Lung (tissue), 12 donors: Measurements from ENCODE around the gene CNTRL. TPM values are rescaled to one million over a fixed set of nuclear protein-coding genes. Genes with fewer than 3 reads are reported as not detected.
A peak's percentile ranks its signal among the peaks of the same experiment; 100 is the strongest.

Experiments
- ATAC-seq: fragments of 200-7000 bp; cut with Tn5 transposase; one replicate; pipeline ENCODE4 v1.9.1; 2020; ENCODE audit warnings: moderate number of reproducible peaks; ENCODE audit not compliant: insufficient read depth, low FRiP score
- DNase-seq, 3 donors: peaks; one replicate each; pipeline ENCODE4 v3.0.0-alpha.2; 2013 to 2017
- H3K27ac ChIP-seq, 2 donors: one replicate each; pipeline ENCODE4 v1.5.1; 2013; ENCODE audit warnings: mild to moderate bottlenecking in 2 of 2, moderate library complexity in 2 of 2, control low read depth in 1 of 2, inconsistent platforms in 1 of 2, low read depth in 1 of 2, low read length in 1 of 2
- H3K27me3 ChIP-seq, 3 donors: one replicate each; pipeline ENCODE4 v1.5.1; 2013; ENCODE audit warnings: low read length in 2 of 3; ENCODE audit not compliant: control insufficient read depth in 3 of 3, insufficient read depth in 3 of 3
- H3K36me3 ChIP-seq, 4 donors: one replicate each; pipeline ENCODE4 v1.5.1; 2013; ENCODE audit warnings: low read length in 4 of 4, mild to moderate bottlenecking in 1 of 4, moderate library complexity in 1 of 4; ENCODE audit not compliant: control insufficient read depth in 4 of 4, insufficient read depth in 4 of 4
- H3K4me1 ChIP-seq, 5 donors: one replicate each; pipeline ENCODE4 v1.5.1; 2013; ENCODE audit warnings: low read length in 5 of 5, mild to moderate bottlenecking in 2 of 5, moderate library complexity in 1 of 5; ENCODE audit not compliant: control insufficient read depth in 5 of 5, insufficient read depth in 5 of 5
- H3K4me3 ChIP-seq: one replicate; pipeline ENCODE4 v1.5.1; 2013; ENCODE audit warnings: mild to moderate bottlenecking, control low read depth, moderate library complexity
- H3K9ac ChIP-seq, 2 donors: one replicate each; pipeline ENCODE4 v1.5.1; 2013; ENCODE audit warnings: low read length in 2 of 2, control low read depth in 1 of 2; ENCODE audit not compliant: insufficient read depth in 1 of 2
- H3K9me3 ChIP-seq, 4 donors: one replicate each; pipeline ENCODE4 v1.5.1; 2013; ENCODE audit warnings: low read length in 3 of 4, mild to moderate bottlenecking in 1 of 4, moderate library complexity in 1 of 4; ENCODE audit not compliant: control insufficient read depth in 4 of 4, insufficient read depth in 3 of 4
- CTCF ChIP-seq: IDR thresholded peaks from 2 replicates; pipeline ENCODE4 v1.5.1; 2012; ENCODE audit warnings: mild to moderate bottlenecking; ENCODE audit errors: control extremely low read depth, extremely low read depth
- WGBS, 2 donors: extraction: QIAGEN DNeasy Blood & Tissue Kit; methylation state at CpG; one replicate each; pipeline ENCODE4 v1.1.7; 2013; 5-methylcytosine and 5-hydroxymethylcytosine counted together
- polyA plus RNA-seq, 2 donors: library from polyadenylated mRNA; stranded (reverse); fragments of 200-250 nt; gene quantifications; one replicate each; pipeline ENCODE4 v1.2.1, GENCODE V29; 2013
- total RNA-seq, 2 donors: library from RNA; depleted of rRNA in 1 of 2; stranded (reverse); fragments of >200 nt in 1 of 2; gene quantifications; one replicate each; pipeline ENCODE4 v1.2.1, GENCODE V29; 2014 to 2021
- donor health status: control.
- donor health status: control.
- donor health status: Bipolar disorder and iron deficiency.
- donor health status: healthy.
- donor health status: DM: yes; HTN: yes; CAD: no.

Gene CNTRL
- total and polyA plus RNA-seq, 4 donors, result 9.5 to 42.9 (median 18.3) TPM

- H3K9ac ChIP-seq, result no peak overlapping the region
- peaks cover 0 to 9% (median 0%) of the 10 kb centered on the region in 5 donors for H3K4me1 ChIP-seq
- TF ChIP-seq CTCF, result no peak
- DNase-seq, result no peak
- peaks cover 0 to 4% (median under 1%) of the 10 kb centered on the region in 4 donors for H3K36me3 ChIP-seq
- no peaks in the 10 kb centered on the region for H3K9me3 ChIP-seq
- H3K27me3 ChIP-seq, result no peaks in the 10 kb centered on the region
- WGBS, 2 donors, result 97 to 100% methylated on average over 1 of the region's 1 CpG
- H3K4me3 ChIP-seq, result no peak overlapping the region
- no peak for ATAC-seq
- H3K27ac ChIP-seq, result no peak overlapping the region
These were observed 7.9 kb upstream of the CNTRL start for GRCh38 chr9:121066850-121067249.

GRCh38 chr9:121067640-121068039, 7.1 kb upstream of the CNTRL start:
- ATAC-seq, result no peak
- no peaks in the 10 kb centered on the region for H3K9me3 ChIP-seq
- H3K27ac ChIP-seq, result no peak overlapping the region
- H3K36me3 ChIP-seq, result peaks cover 0 to 4% (median under 1%) of the 10 kb centered on the region in 4 donors
- H3K4me1 ChIP-seq, result peaks cover 0 to 6% (median 0%) of the 10 kb centered on the region in 5 donors
- no peaks in the 10 kb centered on the region for H3K27me3 ChIP-seq
- TF ChIP-seq CTCF, result no peak
- no peak for DNase-seq
- H3K9ac ChIP-seq, result no peak overlapping the region
- no peak overlapping the region for H3K4me3 ChIP-seq
- WGBS, 2 donors, result 76% methylated on average over 2 of the region's 2 CpGs

GRCh38 chr9:121069396-121069795, 5.4 kb upstream of the CNTRL start:
- H3K4me3 ChIP-seq, result no peak overlapping the region
- peaks cover 0 to 4% (median under 1%) of the 10 kb centered on the region in 4 donors for H3K36me3 ChIP-seq
- H3K9me3 ChIP-seq, result no peaks in the 10 kb centered on the region
- no peak for TF ChIP-seq CTCF
- H3K4me1 ChIP-seq, result peaks cover 0 to 17% (median 6%) of the 10 kb centered on the region in 5 donors
- WGBS, 2 donors, result 76 to 100% methylated on average over 1 of the region's 1 CpG
- H3K27ac ChIP-seq, result no peak overlapping the region
- no peak overlapping the region for H3K9ac ChIP-seq
- ATAC-seq (no peak), DNase-seq (no peak)
- H3K27me3 ChIP-seq, result no peaks in the 10 kb centered on the region

GRCh38 chr9:121071370-121071755, 3.4 kb upstream of the CNTRL start:
- no peak for DNase-seq
- peaks cover 0 to 25% (median 7%) of the 10 kb centered on the region in 5 donors for H3K4me1 ChIP-seq
- ATAC-seq, result no peak
- no peak for TF ChIP-seq CTCF
- peak overlapping the region in 1 of 2 donors; percentile 76 for H3K27ac ChIP-seq
- H3K9ac ChIP-seq, result peak overlapping the region in 1 of 2 donors; percentile 95
- WGBS, 2 donors, result 98 to 99% methylated on average over 2 of the region's 2 CpGs
- H3K36me3 ChIP-seq, result peaks cover 0 to 4% (median 0%) of the 10 kb centered on the region in 4 donors
- no peaks in the 10 kb centered on the region for H3K9me3 ChIP-seq
- no peak overlapping the region for H3K4me3 ChIP-seq
- no peaks in the 10 kb centered on the region for H3K27me3 ChIP-seq
